Astrocyte of the cerebellum (primary cell): ENCODE data around the gene AP5M1.

Source experiments
- DNase-seq: peaks from one replicate; pipeline ENCODE4 v3.0.0-alpha.2; 2011; ENCODE audit warnings: low read depth
- H3K4me3 ChIP-seq: 2 replicates; pipeline ENCODE4 v1.5.1; 2011; ENCODE audit warnings: mild to moderate bottlenecking, low read depth, low read length, moderate library complexity
- CTCF ChIP-seq: IDR thresholded peaks from 2 replicates; pipeline ENCODE4 v1.5.1; 2012; ENCODE audit warnings: low read length, low read depth, moderate library complexity, mild to moderate bottlenecking; ENCODE audit errors: missing control alignments
- in situ Hi-C: cut with HindIII; loops from 2 replicates; pipeline ENCODE4 v1.10.0; 2017; ENCODE audit warnings: low sequenced_read_pairs

Gene AP5M1

GRCh38 chr14:57262117-57262516, 6.7 kb upstream of the AP5M1 start:
- DNase-seq, result no peak
- in situ Hi-C loops, result no loop called here
- H3K4me3 ChIP-seq, result no peak overlapping the region
- no peak for TF ChIP-seq CTCF

DNA sequence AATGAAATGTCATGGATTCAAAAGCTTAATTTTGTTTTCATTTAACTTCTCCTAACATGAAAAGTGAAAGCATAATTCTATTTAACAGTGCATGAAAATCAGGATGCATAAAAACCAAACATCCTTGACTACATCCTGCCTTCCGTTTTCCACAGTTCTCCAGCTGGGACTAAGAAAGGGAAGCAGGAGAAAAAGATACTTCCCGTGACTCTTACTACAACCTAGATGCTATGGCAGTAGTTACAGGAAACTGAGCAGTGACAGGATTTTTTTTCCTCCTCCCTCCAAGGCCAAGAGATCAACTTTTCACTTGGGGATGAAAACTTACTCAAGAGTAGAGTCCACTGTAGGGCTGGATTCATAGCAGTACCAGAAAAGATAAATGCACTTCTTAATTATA, 2.7 kb upstream of the AP5M1 start:
- H3K4me3 ChIP-seq, result no peak overlapping the region
- DNase-seq, result no peak
- in situ Hi-C loops, result no loop called here
- TF ChIP-seq CTCF, result no peak

- H3K4me3 ChIP-seq, result no peak overlapping the region
- DNase-seq, result no peak
- no peak for TF ChIP-seq CTCF
- in situ Hi-C loops, result no loop called here
Observed at GRCh38 chr14:57273236-57273635, 4.5 kb downstream of the AP5M1 start.

- DNase-seq, result no peak
- in situ Hi-C loops, result no loop called here
Observed at GRCh38 chr14:57274551-57274950, 5.8 kb downstream of the AP5M1 start.

GRCh38 chr14:57275023-57275664, 6.4 kb downstream of the AP5M1 start:
- in situ Hi-C loops, result no loop called here
- DNase-seq, result no peak
- TF ChIP-seq CTCF, result no peak
- no peak overlapping the region for H3K4me3 ChIP-seq

More at GRCh38 chr14:57274551-57274950, 5.8 kb downstream of the AP5M1 start:
- H3K4me3 ChIP-seq, result no peak overlapping the region
- no peak for TF ChIP-seq CTCF

- no peak for TF ChIP-seq CTCF
- H3K4me3 ChIP-seq, result no peak overlapping the region
- no peak for DNase-seq
- in situ Hi-C loops, result no loop called here
Observed at GRCh38 chr14:57277062-57277461, 8.3 kb downstream of the AP5M1 start.
